SKM-1 treated with dmso at 0.1 percent for 144 hours (cell line): ENCODE measurements around the gene COLEC11.
A peak's percentile ranks its signal among the peaks of the same experiment; 100 is the strongest.

Source experiments
- DNase-seq: peaks from one replicate; lab custom pipeline; 2025; ENCODE audit not compliant: unreplicated experiment; lab: John Stamatoyannopoulos, UW

Gene COLEC11

DNA sequence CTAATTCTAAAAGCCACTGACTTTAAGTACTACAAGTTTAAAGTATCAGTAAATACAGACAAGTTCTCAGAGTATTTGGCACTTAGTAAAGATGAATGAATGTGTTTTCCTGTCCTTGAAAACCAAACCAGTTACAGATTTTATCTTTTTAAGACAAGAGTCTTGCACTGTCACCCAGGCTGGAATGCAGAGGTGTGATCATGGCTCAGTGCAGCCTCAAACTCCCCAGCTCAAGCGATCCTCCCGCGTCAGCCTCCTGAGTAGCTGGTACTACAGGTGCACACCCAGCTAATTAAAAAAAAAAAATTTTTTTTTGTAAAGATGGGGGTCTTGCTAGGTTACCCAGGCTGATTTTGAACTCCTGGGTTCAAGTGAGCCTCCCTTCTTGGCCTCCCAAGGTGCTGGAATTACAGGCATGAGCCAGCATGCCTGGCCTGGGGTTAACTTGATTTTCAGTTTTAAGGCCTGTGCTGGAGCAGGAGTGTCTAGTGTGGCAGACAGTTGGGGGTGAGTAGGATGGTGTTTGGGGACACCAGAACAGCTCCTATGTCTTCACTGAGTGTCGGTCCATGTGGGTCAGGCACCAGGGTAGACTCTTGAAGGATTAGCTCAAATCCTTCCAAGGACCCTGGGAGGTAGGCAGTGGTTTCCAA lies 10.2 kb upstream of the COLEC11 start:
- no peak for DNase-seq

DNA sequence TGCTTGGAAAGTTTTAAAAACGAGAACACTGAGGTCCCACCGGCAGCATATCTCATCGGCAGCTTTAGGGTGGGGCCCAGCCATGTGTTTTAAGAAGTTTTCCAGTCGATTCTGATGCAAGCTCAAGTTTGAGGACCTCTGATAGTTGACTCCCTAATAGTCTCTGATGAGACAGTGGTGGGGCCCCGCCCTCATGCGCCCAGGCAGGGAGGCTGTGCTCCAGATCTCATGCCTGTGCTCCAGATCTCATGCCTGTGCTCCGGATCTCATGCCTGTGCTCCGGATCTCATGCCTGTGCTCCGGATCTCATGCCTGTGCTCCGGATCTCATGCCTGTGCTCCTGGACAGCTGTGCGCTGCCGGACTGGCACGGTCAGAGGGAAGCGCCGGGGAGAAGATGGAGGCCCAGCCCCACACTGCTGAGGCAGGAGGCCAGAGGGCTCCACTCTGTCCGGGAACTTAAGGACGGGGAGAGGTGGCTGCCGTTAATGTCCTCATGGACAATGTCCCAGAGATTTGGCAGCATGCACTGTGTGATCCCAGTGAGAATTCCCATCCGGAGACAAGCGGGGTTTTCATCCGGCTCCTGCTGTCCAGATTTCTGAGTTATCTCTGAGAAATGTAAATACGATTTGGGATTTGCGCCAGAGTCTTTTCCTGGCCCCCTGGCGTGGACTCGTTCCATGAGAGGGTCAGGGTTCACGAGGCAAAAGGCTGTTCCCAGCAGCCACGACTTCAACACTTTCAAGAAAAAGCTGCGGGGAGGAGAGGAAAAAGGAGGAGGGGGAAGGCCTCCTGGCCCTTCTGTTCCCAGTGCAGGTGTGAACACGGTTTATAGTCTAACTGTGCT lies 9.4 kb upstream of the COLEC11 start:
- DNase-seq = no peak

- no peak for DNase-seq
Observed at GRCh38 chr2:3586220-3586619, 8.7 kb upstream of the COLEC11 start.

DNA sequence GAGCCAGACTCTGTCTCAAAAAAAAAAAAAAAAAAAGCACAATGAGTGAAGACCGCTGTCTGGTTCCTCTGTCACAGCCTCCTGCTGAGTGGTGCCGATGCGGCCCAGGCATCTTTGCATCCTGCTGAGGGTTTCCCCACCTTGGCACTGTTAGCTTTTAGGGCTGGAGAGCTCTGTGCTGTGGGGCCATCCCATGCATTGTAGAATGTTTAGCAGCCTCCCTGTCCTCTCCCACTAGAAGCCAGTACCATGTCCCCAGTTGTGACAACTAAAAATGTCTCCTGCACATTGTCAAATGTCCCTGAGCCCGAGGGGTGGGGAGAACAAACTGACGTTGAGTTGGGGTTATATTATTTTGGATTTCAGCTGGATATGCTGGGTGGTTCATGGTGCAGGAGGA lies 7.9 kb upstream of the COLEC11 start:
- no peak for DNase-seq

GRCh38 chr2:3587432-3587831 lies 7.5 kb upstream of the COLEC11 start:
- DNase-seq = no peak

- no peak for DNase-seq
Observed at GRCh38 chr2:3588084-3588483, 6.8 kb upstream of the COLEC11 start.

GRCh38 chr2:3589086-3589485 lies 5.8 kb upstream of the COLEC11 start:
- no peak for DNase-seq

DNA sequence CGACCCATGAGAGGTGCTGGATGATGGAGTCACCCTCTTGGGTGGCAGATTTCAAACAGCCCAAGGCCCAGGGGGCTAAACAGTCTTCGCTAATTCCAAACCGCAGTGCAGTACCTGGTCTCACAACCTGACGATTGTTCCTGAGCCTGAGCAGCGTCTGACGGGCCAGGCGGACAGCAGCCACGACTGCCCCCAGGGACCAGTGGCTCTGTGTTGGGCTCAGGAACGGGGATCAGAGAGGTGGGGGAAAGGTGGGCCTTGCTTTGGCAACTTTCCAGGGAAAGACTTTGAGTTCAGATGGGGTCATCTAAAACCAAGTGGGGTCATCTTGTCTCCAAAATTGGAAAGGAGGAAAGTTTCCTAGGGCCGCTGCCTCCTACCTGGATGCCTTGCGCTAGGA lies 492 bp downstream of the COLEC11 start:
- DNase-seq = no peak

GRCh38 chr2:3595985-3596384 lies 1.1 kb downstream of the COLEC11 start:
- DNase-seq = no peak

GRCh38 chr2:3596901-3597417 lies 2.0 kb downstream of the COLEC11 start:
- DNase-seq = no peak

- no peak for DNase-seq
Observed at GRCh38 chr2:3597567-3597966, 2.7 kb downstream of the COLEC11 start.

- DNase-seq = no peak
Observed at GRCh38 chr2:3598197-3598910, 3.4 kb downstream of the COLEC11 start.

DNA sequence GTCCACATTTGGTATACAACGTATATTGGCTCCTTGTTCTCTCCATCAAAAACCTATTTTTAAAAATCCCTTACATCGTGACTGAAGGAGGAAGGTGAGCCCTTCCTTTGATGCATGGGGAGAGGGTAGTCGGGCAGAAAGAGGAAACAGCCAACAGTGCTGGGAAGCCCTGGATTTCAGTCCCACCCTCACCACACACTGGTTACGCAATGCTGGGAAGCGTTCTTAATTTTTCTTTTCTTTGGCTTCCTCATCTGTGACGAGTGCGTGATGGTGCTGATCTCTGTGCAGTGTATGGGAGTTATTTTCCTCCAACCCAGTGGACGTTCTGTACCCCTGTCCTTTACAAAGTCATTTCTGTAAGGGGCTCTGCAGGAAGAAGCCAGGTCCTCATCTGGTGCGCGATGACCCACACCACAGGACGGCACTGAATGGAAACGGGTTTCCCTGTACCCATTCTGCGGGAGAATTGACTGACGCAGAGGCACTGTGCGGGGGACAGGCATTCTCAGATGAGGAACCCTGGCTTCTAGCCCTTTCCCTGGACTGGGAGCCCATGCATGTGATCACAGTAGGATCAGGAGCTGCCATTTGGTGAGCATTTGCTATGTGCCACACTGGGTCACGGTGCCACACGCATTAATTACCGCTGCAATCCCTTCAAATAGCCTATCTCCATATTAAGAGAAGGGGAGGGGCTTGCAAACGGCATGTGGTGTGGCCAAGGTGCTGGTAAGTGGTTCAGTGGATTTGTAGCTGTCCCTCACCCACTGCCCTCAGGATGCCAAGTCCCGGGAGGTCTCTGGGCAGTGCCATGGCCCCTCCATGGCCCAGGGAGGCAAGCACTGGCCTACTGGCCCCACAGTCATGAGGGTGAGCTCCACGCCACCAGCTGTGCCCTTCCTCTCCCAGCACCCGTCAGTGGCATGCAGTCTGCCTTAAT lies 4.3 kb downstream of the COLEC11 start:
- DNase-seq = peak; percentile 27

- no peak for DNase-seq
Observed at GRCh38 chr2:3600256-3600855, 5.4 kb downstream of the COLEC11 start.

GRCh38 chr2:3601561-3602271 lies 6.8 kb downstream of the COLEC11 start:
- no peak for DNase-seq

DNA sequence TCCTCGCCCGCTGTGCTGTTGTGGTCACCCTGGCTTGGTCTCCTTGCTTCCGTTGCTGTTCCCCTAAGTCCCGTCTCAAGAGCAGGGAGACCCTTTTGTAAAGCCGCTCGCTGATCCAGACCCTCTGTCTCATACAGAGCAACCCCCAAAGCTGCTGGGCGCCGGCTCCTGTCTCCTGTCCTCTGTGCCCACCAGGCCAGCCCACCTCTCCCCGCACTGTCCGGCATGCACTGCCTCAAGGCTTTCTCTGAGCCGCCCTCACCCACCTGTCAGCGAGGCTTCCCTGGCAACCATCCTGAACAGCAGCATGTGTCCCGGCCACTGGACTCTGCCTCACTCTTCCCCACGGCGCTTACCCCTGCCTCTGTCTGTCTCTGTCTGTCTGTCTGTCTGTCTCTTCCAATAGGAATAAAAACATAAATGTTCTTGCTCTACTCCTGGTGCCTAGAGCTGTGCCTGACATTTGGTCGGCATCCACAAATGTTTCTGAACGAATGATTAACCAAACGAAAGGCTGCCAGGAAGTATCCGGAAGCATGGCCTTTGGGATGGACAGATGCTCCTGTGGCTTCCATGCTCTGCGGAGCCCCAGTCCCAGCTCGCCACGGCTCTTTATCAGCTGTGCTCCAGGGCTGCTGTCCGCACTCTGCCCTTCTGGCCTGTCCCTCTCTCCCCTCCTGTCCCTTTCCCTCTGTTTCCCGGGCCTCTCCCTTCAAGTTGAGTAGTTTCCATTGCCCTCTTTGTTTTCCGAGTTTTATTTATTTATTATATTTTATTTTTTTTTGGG lies 7.8 kb downstream of the COLEC11 start:
- no peak for DNase-seq

GRCh38 chr2:3603536-3604206 lies 8.8 kb downstream of the COLEC11 start:
- DNase-seq = no peak

DNA sequence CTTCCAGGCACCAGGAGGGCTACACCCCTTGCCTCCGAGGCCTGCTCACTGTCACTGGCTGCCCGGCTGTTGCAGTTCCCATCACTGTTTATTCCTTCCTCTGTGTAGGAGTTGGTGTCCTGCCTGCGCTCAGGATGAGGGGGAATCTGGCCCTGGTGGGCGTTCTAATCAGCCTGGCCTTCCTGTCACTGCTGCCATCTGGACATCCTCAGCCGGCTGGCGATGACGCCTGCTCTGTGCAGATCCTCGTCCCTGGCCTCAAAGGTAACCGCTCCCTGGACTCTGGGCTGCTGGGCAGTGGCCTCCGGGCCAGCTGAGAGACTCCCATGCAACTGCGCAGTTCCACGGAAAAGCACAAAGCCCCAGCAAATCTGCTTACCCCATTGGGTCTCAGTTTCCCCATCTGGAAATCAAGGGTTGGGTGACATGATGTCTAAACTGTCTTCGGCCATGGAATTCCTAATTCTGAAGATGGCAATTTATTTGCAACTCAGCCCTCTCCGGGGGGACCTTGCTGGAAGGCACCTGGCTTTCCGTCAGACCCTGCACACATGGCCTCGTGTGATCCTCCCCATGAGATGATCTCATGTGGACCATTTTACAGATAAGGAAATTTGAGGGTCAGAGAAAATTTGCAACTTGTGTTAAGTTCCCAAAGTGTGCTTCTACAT lies 9.4 kb downstream of the COLEC11 start:
- no peak for DNase-seq
